Cortex of kidney (tissue), 1 donor: ENCODE data around the gene KIAA2012.
"Not testable (repeated sequence)": the region's sequence is repeated elsewhere in the genome, so short reads cannot be mapped to it uniquely, and the experiment has no call there.

Experiments
- DNase-seq: peaks from one replicate; lab custom pipeline; 2025; lab: John Stamatoyannopoulos, UW

Gene KIAA2012

GRCh38 chr2:202116691-202117090, 43.6 kb downstream of the KIAA2012 start:
- DNase-seq, result no peak

GRCh38 chr2:202118168-202118567, 45.1 kb downstream of the KIAA2012 start:
- DNase-seq, result no peak

- DNase-seq, result no peak
These were observed 47.8 kb downstream of the KIAA2012 start for GRCh38 chr2:202120828-202121227.

DNA sequence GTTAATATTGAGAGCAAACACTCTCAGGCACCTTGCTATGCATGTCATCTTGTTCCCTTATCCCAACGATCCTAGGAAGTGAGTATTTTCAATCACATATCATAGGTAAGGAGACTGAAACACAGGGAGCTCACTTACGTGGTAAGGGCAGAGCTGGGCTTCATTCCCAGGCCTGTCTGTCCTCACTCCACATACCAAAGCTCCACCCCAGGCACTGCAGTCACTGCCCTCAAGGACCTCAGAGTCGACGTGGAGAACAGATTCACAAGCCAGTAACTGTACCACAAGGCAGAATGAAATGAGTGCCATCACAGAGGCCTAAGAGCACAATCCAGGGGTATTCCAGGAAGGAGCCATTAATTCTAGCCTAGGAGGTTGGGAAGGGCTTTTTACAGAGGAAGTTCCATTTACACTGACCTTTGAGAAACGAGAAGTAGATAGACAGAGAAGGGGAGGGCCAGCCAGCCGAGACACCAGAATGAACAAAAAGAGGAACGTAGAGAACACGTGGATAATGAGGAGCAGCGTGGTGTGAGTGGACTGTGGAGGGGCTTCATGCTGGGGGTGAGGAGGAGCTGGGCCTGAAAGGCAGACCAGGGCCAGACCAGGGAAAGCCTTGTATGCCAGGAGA, 48.6 kb downstream of the KIAA2012 start:
- no peak for DNase-seq

DNA sequence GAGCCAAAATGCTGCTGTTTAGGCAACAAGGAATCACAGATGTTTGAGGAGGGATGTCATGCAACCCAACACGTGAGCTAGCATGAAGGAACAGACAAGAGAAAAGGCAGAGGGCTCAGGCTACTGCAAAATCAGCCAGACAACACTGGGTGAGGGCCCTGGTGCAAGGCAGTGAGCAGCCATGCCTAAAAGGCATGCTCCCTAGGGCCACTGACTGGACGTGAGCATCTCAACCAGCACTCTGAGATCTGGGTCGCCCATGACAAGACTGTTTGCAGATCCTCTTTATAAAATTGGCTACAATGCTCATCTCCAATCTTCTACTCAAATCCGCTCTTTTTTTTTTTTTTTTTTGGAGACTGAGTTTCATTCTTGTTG, 49.1 kb downstream of the KIAA2012 start:
- no peak for DNase-seq

- DNase-seq, result no peak
These were observed 50.1 kb downstream of the KIAA2012 start for GRCh38 chr2:202122980-202123720.

- DNase-seq, result no peak
These were observed 51.2 kb downstream of the KIAA2012 start for GRCh38 chr2:202124286-202124685.

DNA sequence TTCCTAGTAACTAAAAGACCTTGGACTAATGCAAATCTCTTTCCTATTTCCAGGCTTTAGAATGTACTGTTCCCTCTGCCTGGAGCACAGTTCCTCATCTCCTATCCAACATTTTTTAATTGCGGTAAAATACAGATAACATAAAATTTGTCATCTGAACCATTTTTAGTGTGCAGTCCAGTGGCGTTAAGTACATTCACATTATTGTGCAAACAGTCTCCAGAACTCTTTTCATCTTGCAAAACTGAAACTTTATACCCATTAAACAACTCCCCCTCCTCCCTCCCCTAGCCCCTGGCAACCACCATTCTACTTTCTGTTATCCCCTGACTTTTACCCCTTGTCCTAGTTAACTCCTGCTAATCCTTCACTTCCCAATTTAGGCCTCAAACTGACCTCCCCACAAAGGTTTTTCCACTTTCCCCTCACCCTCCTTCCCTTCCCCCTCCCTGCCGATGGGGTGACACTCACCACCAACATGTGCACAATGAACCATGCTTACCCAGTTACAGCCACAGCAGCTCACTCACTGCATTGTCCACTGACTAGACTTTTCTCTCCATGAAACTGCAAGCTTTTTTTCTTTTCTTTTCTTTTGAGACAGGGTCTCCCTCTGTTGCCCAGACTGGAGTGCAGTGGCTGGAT, 54.8 kb downstream of the KIAA2012 start:
- no peak for DNase-seq

- no peak for DNase-seq
These were observed 56.8 kb downstream of the KIAA2012 start for GRCh38 chr2:202129841-202130240.

GRCh38 chr2:202133200-202133908, 60.3 kb downstream of the KIAA2012 start:
- DNase-seq, result no peak

DNA sequence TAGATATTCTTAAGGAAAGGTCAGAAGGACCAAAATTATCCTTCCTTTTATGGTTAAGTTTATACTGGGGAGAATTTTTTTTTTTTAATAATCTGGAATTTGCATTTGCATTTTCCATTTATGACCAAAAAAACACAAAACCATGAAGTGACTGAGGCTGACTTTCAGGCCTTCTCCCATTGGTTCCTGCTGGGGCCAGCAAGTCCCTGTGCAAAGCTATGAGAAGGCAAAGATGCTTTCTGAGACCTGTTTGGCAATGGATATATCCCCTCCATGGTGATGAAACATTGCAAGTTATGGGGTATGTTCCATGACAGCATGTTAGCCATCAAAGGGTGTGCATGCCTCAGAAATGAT, 60.8 kb downstream of the KIAA2012 start:
- DNase-seq, result no peak

- DNase-seq, result no peak
These were observed 62.2 kb downstream of the KIAA2012 start for GRCh38 chr2:202135091-202135874.

- not testable (repeated sequence) for DNase-seq
These were observed 63.0 kb downstream of the KIAA2012 start for GRCh38 chr2:202136039-202136438.

DNA sequence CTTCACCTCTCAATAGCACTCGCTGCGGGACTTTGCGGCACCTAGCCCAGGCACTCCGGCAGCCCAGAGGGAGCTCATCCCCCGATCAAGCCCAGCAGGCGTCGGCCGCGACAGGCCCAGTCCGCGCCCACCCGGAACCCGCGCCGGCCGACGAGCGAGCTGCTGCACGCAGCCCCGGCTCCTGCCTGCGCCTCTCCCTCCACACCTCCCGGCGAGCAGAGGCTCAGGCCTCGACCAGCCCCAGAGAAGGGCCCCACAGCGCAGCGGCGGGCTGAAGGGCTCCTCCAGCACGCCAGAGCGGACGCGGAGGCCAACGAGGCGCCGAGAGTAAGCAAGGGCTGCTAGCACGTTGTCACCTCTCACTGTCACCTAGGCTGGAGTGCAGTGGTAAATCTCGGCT, 63.5 kb downstream of the KIAA2012 start:
- DNase-seq, result no peak

DNA sequence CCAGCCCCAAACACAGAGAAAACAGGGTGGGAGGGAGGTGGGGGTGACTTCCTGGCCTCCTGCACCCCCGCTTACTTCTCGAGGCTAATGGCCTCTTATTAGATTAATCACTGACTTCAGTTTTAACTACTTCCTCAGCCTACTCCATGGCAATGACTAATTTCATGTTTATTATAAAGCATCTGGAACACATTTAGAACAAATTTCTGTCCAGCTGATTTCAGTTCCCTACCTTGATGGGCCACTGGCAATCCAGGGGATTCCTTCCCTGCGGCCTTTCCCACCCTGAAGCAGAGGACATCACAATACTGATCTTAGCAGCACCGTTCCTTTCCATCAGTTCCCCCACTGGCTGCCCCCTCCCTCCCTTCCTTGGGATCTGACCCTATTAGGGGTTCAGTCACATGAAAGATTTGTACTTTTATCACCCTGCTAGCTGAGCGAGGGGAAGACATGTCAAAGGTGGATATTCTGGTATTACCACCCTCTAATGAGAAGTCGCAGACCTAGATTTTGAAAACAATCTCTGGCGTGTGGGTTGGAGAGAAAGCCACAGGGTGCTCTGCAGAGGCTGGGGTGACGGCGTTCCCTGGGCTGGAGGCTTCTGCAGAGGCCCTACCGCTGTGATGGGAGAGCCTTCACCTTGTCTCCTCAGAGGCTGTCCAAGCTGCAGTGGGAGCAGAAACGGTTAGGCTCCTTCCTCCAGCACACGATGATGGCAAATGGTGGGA, 67.6 kb downstream of the KIAA2012 start:
- DNase-seq, result no peak

- DNase-seq, result no peak
These were observed 68.4 kb downstream of the KIAA2012 start for GRCh38 chr2:202141329-202141947.

DNA sequence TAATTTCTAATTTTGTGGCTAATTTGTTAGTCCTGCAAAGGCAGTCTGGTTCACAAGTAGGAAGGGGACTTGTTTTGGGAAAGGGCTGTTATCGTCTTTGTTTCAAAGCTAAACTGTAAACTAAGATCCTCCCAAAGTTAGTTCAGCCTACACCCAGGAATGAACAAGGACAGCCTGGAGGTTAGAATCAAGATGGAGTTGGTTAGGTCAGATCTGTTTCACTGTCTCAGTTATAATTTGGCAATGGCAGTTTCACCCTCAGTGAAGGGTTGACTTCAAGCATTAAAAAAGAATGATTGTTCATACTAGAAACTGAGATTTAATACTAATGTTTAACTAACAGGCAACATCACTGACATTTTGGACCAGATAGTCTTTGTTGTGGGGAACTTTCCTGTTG, 69.5 kb downstream of the KIAA2012 start:
- no peak for DNase-seq

DNA sequence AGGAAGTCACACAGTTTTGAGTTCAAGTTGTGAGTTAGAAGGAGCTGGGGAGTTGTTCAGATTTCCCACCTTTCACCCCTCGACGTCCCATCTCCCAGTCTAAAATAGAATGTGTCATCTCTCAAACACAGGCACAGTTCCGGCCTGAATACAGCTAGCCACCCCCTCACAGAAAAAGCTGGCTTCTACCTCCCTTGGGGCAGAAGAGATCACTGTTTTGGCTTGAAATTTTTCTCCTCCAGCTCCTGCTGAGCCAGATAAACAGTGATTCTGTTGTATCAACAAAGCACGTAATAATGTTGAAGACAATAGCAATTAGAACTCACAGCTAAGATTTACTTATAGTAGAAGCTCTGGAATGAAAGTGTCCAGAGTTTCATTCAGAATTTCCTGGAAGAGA, 74.7 kb downstream of the KIAA2012 start:
- no peak for DNase-seq

GRCh38 chr2:202148515-202149154, 75.6 kb downstream of the KIAA2012 start:
- DNase-seq, result no peak

- no peak for DNase-seq
These were observed 76.2 kb downstream of the KIAA2012 start for GRCh38 chr2:202149155-202149762.
